Measurements from ENCODE around the gene CERS6.

GRCh38 chr2:168633895-168634294 is 177.8 kb downstream of the CERS6 start:
- no peak for TF ChIP-seq POLR2AphosphoS5 (IDR thresholded peaks at IDR 0.05; ENCODE audit: low read depth)
- no peak for TF ChIP-seq ZNF331 (CRISPR knock-in tag; IDR thresholded peaks at IDR 0.05; ENCODE audit: low read depth)
- no peak for TF ChIP-seq CTCF (conservative IDR thresholded peaks at IDR 0.05; ENCODE audit: low read depth in 2 of 2)
- no peak for TF ChIP-seq EZH2 (IDR thresholded peaks at IDR 0.05; ENCODE audit: low read depth, unreplicated experiment)
- no peak for TF ChIP-seq REST (IDR thresholded peaks at IDR 0.05; ENCODE audit: unreplicated experiment)
- no peak for TF ChIP-seq EZH2phosphoT487 (IDR thresholded peaks at IDR 0.05; ENCODE audit: unreplicated experiment)
- no peak for TF ChIP-seq NANOG (IDR thresholded peaks at IDR 0.05; ENCODE audit: borderline replicate concordance)
- no peak for TF ChIP-seq CREB1 (CRISPR knock-in tag; IDR thresholded peaks at IDR 0.05; ENCODE audit: low read depth)
